Smooth muscle cell of the coronary artery (primary cell): ENCODE measurements around the gene NBEAL2. TPM values are rescaled to one million over a fixed set of nuclear protein-coding genes. Genes with fewer than 3 reads are reported as not detected.

ENCODE experiments used
- total RNA-seq: library from RNA; depleted of rRNA; stranded (reverse); fragments of >200 nt; gene quantifications from 2 replicates; pipeline ENCODE4 v1.2.3, GENCODE V29; 2014; ENCODE audit warnings: low replicate concordance

NBEAL2 gene, protein sequence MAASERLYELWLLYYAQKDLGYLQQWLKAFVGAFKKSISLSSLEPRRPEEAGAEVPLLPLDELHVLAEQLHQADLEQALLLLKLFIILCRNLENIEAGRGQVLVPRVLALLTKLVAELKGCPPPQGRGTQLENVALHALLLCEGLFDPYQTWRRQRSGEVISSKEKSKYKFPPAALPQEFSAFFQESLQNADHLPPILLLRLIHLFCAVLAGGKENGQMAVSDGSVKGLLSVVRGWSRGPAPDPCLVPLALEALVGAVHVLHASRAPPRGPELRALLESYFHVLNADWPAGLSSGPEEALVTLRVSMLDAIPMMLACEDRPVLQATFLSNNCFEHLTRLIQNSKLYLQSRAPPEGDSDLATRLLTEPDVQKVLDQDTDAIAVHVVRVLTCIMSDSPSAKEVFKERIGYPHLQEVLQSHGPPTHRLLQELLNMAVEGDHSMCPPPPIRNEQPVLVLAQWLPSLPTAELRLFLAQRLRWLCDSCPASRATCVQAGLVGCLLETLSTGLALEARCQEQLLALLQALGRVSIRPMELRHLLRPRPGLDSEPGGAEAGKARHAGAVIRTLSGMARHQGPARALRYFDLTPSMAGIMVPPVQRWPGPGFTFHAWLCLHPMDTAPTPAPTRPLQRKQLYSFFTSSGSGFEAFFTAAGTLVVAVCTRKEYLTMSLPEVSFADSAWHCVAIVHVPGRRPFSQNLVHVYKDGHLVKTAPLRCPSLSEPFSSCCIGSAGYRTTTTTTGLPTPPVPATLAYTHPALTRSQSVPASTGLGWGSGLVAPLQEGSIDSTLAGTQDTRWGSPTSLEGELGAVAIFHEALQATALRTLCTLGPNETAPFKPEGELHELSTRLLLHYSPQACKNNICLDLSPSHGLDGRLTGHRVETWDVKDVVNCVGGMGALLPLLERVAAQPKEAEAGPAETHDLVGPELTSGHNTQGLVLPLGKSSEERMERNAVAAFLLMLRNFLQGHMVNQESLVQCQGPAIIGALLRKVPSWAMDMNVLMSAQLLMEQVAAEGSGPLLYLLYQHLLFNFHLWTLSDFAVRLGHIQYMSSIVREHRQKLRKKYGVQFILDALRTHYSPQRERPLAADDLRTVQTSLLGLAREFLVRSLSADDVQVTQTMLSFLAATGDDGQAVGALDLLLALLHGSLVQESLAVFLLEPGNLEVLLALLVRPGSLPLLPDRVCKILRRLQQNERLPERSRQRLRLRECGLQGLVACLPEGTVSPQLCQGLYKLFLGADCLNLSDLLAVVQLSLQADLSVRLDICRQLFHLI (N-terminal part only)
- total RNA-seq: 1.5 and 2.3 TPM in 2 replicates

GRCh38 chr3:46978985-46979944, at the start of gene NBEAL2:
Gene NBEAL2 (plus strand): TSS chr3:46979666. CDS start chr3:46979862, 196 bp downstream.

GRCh38 chr3:46976326-46977190, 2.9 kb upstream of the NBEAL2 start, which contains the start of gene CCDC12:
Gene CCDC12 (minus strand): TSS chr3:46976745. CDS start chr3:46976732, 13 bp downstream.

Other genes with a start within 250 kb of the NBEAL2 start
- gene MYL3, start 116.2 kb upstream of the NBEAL2 start, total RNA-seq: 0.08 and 2.3 TPM in 2 replicates
- gene PTH1R, start 101.9 kb upstream of the NBEAL2 start, total RNA-seq: 0.15 and 2.6 TPM in 2 replicates
- 27.3 and 43.8 TPM in 2 replicates for gene CCDC12, start 2.9 kb upstream of the NBEAL2 start, total RNA-seq
- gene SETD2, start 184.4 kb downstream of the NBEAL2 start, total RNA-seq: 15.3 and 21.2 TPM in 2 replicates